ENCODE results near the gene PSMG3. TPM values are rescaled to one million over a fixed set of nuclear protein-coding genes. Genes with fewer than 3 reads are reported as not detected.

PSMG3 gene
- total RNA-seq, 1 experiment from 2014 or later, result 63.0 TPM

GRCh38 chr7:1607696-1608095 lies 37.9 kb upstream of the PSMG3 start:
- no CpG with 5 or more reads among the region's 10 CpGs for WGBS (ENCODE audit: extremely low coverage, insufficient read length, low lambda C conversion rate)
- H3K4me1 ChIP-seq (ENCODE audit: insufficient read depth, low read length), result no peaks in the 10 kb centered on the region
- no peak overlapping the region for H3K27ac ChIP-seq (ENCODE audit: insufficient read length, low read depth, low read length)
- no peaks in the 10 kb centered on the region for H4K20me1 ChIP-seq (ENCODE audit: control insufficient read depth, insufficient read depth, insufficient read length)
- no peak overlapping the region for H3K4me2 ChIP-seq (ENCODE audit: insufficient read depth, insufficient read length, low read length)
- no peak overlapping the region for H2BK120ac ChIP-seq (ENCODE audit: low read depth, low read length, poor library complexity, severe bottlenecking)
- Mint-ChIP-seq H3K36me3 (ENCODE audit: insufficient read depth in 1 of 3, low read depth in 3 of 3) (no peaks in the 10 kb centered on the region), H3K27ac (no peak overlapping the region), H3K27me3 (ENCODE audit: low read depth) (peaks cover 7% of the 10 kb centered on the region), H3K4me1 (peaks cover 8 to 18% of the 10 kb centered on the region in 2 experiments; a peak in 3 of 4 replicates), H3K9me3 (no peaks in the 10 kb centered on the region; a peak in 1 of 5 replicates), H3K4me3 (no peak overlapping the region)
- no peak for TF ChIP-seq CTCF (conservative IDR thresholded peaks at IDR 0.05)
- no peaks in the 10 kb centered on the region for H3K27me3 ChIP-seq (ENCODE audit: insufficient read depth, low read length)
- no peak overlapping the region for H3T11ph ChIP-seq (ENCODE audit: low read length)
- no peaks in the 10 kb centered on the region for H3K9me3 ChIP-seq (ENCODE audit: control insufficient read depth, low read depth, low read length)
- H3K4ac ChIP-seq (ENCODE audit: low read depth, low read length), result no peak overlapping the region
- no peak overlapping the region for H4K8ac ChIP-seq (replicated peaks; ENCODE audit: insufficient read length, low read depth, low read length)
- peak; percentile 57 for DNase-seq
- H2BK20ac ChIP-seq (ENCODE audit: low read depth, low read length, poor library complexity, severe bottlenecking), result no peak overlapping the region
- no peak overlapping the region for H2BK15ac ChIP-seq (ENCODE audit: low read depth, low read length)
- no peak overlapping the region for H4K5ac ChIP-seq (ENCODE audit: insufficient read length, low read depth, low read length)
- no peak overlapping the region for H3K23ac ChIP-seq (ENCODE audit: insufficient read length, low read depth, low read length)
- no peak overlapping the region for H4K91ac ChIP-seq (ENCODE audit: insufficient read length, low read depth, low read length)
- H2AFZ ChIP-seq (ENCODE audit: low read length), result no peak overlapping the region
- no peak overlapping the region for H3K56ac ChIP-seq (ENCODE audit: insufficient read length, low read depth, low read length)
- H3K79me2 ChIP-seq (ENCODE audit: insufficient read depth, low read length), result no peaks in the 10 kb centered on the region
- no peak overlapping the region for H2BK12ac ChIP-seq (ENCODE audit: insufficient read length, low read depth, low read length)
- H3K79me1 ChIP-seq (ENCODE audit: insufficient read depth, low read depth, low read length, poor library complexity, severe bottlenecking), result no peaks in the 10 kb centered on the region
- no peak overlapping the region for H3K9ac ChIP-seq (ENCODE audit: extremely low read depth, insufficient read length, low read length)
- H3K14ac ChIP-seq (ENCODE audit: insufficient read depth, low read length), result no peak overlapping the region
- no peak overlapping the region for H2AK5ac ChIP-seq (ENCODE audit: insufficient read length, low read length)
- no peaks in the 10 kb centered on the region for H3K23me2 ChIP-seq (ENCODE audit: insufficient read length, low read depth, low read length, poor library complexity, severe bottlenecking)
- H3K18ac ChIP-seq (ENCODE audit: insufficient read length, low read depth, low read length), result no peak overlapping the region
- H2BK5ac ChIP-seq (ENCODE audit: insufficient read length, low read length), result no peak overlapping the region

All from H9 (cell line).